GM23248 (cell line): ENCODE measurements around the gene PPP6R3.

Source experiments
- EZH2 ChIP-seq: fragments of 200-600 bp; sonication (generic); IDR thresholded peaks from 2 replicates; pipeline ENCODE4 v1.6.1; 2018; ENCODE audit warnings: antibody characterized with exemption, mild to moderate bottlenecking; ENCODE audit not compliant: insufficient read depth, poor library complexity, severe bottlenecking
- EZH2phosphoT487 ChIP-seq: fragments of 200-600 bp; sonication (generic); IDR thresholded peaks from 2 replicates; pipeline ENCODE4 v1.6.1; 2018; ENCODE audit warnings: antibody characterized with exemption, moderate library complexity, mild to moderate bottlenecking, low read depth; ENCODE audit not compliant: insufficient read depth

DNA sequence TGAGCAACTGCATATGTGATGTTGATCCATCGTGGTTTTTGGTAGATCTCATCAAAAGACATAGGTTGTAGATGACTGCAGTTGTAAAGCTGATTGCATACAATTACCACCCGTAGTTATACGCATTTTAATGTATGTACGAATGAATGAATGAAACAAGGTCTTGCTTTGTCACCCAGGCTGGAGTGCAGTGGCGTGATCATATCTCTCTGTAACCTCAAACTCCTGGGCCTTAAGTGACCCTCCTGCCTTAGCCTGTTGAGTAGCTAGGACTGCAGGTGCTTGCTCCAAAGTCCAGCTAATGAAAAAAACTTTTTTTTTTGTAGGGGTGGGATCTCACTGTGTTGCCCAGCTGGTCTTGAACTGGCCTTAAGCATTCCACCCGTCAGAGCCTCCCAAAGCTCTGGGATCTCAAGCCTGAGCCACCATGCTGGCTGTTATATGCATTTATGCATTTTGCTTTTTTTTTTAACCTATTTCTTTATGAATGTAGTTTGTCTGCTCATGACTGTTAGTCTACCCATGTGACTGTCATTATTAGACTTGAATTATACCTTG is 53.5 kb downstream of the PPP6R3 start:
- TF ChIP-seq EZH2: no peak
- TF ChIP-seq EZH2phosphoT487: no peak
